Keratinocyte (primary cell): ENCODE data around the gene IDH3A. TPM values are rescaled to one million over a fixed set of nuclear protein-coding genes. Genes with fewer than 3 reads are reported as not detected.
A peak's percentile ranks its signal among the peaks of the same experiment; 100 is the strongest.

Source experiments
- DNase-seq: peaks from one replicate; pipeline ENCODE4 v3.0.0-alpha.2; 2011; ENCODE audit warnings: low read depth, missing footprints, low spot score
- FAIRE-seq: peaks from 2 replicates; lab custom pipeline; 2011; peaks lifted over from hg19 to GRCh38; lab: Jason Lieb, UNC
- H2AFZ ChIP-seq: 2 replicates; pipeline ENCODE4 v1.6.0; 2012; ENCODE audit warnings: low read length, control low read depth, inconsistent platforms; ENCODE audit not compliant: control insufficient read depth
- H3K27ac ChIP-seq: 2 replicates; pipeline ENCODE4 v1.5.1; 2011; ENCODE audit warnings: low read length; ENCODE audit not compliant: control insufficient read depth, insufficient read depth
- H3K27me3 ChIP-seq: 3 replicates; pipeline ENCODE4 v1.6.0; 2011; ENCODE audit warnings: low read length; ENCODE audit not compliant: control insufficient read depth, insufficient read depth; ENCODE audit errors: extremely low read depth
- H3K36me3 ChIP-seq, 2 experiments: 2 replicates in 1 of 2; 3 replicates in 1 of 2; pipeline ENCODE4 v1.5.1; 2011; ENCODE audit warnings: low read length in 2 of 2, mild to moderate bottlenecking in 1 of 2; ENCODE audit not compliant: control insufficient read depth in 2 of 2, insufficient read depth in 2 of 2; ENCODE audit errors: extremely low read depth in 1 of 2
- H3K4me1 ChIP-seq: 3 replicates; pipeline ENCODE4 v1.5.1; 2011; ENCODE audit warnings: low read length; ENCODE audit not compliant: control insufficient read depth, insufficient read depth; ENCODE audit errors: extremely low read depth
- H3K4me2 ChIP-seq: 3 replicates; pipeline ENCODE4 v1.6.0; 2011; ENCODE audit warnings: low read depth, low read length; ENCODE audit not compliant: control insufficient read depth, insufficient read depth; ENCODE audit errors: extremely low read depth
- H3K4me3 ChIP-seq, 3 experiments: fragments of 200-600 bp in 1 of 3; sonication (generic) in 1 of 3; 2 replicates in 2 of 3; 3 replicates in 1 of 3; pipeline ENCODE4 v1.5.1; 2011 to 2016; ENCODE audit warnings: low read length in 3 of 3, mild to moderate bottlenecking in 3 of 3, control low read depth in 2 of 3, inconsistent platforms in 1 of 3, low read depth in 1 of 3, mixed read lengths in 1 of 3, mixed run types in 1 of 3, moderate library complexity in 1 of 3; ENCODE audit not compliant: control insufficient read depth in 2 of 3, insufficient read depth in 2 of 3; ENCODE audit errors: extremely low read depth in 1 of 3
- H3K79me2 ChIP-seq: 2 replicates; pipeline ENCODE4 v1.6.0; 2012; ENCODE audit warnings: low read length; ENCODE audit not compliant: control insufficient read depth, insufficient read depth
- H3K9ac ChIP-seq: 3 replicates; pipeline ENCODE4 v1.6.0; 2011; ENCODE audit warnings: low read length; ENCODE audit not compliant: control insufficient read depth, insufficient read depth; ENCODE audit errors: extremely low read depth
- H3K9me1 ChIP-seq: 3 replicates; pipeline ENCODE4 v1.6.0; 2011; ENCODE audit warnings: low read length; ENCODE audit not compliant: control insufficient read depth, insufficient read depth; ENCODE audit errors: extremely low read depth
- H3K9me3 ChIP-seq: 2 replicates; pipeline ENCODE4 v1.5.1; 2012; ENCODE audit warnings: low read depth, low read length; ENCODE audit not compliant: control insufficient read depth
- H4K20me1 ChIP-seq: 3 replicates; pipeline ENCODE4 v1.6.0; 2011; ENCODE audit warnings: low read length; ENCODE audit not compliant: control insufficient read depth, insufficient read depth; ENCODE audit errors: extremely low read depth
- CTCF ChIP-seq, 3 experiments: IDR thresholded peaks in 1 of 3; conservative IDR thresholded peaks in 1 of 3; optimal IDR thresholded peaks in 1 of 3; 2 replicates in 2 of 3; 3 replicates in 1 of 3; pipeline versions ENCODE3 to v1.5.1; 2011; ENCODE audit warnings: low read length in 3 of 3, mild to moderate bottlenecking in 3 of 3, moderate library complexity in 2 of 3, control low read depth in 1 of 3, inconsistent platforms in 1 of 3; ENCODE audit not compliant: insufficient read depth in 2 of 3; ENCODE audit errors: extremely low read depth in 1 of 3
- EZH2 ChIP-seq: IDR thresholded peaks from one replicate; pipeline ENCODE4 v1.6.1; 2012; ENCODE audit warnings: inconsistent platforms, mild to moderate bottlenecking, low read length, moderate library complexity
- dilution Hi-C: fragments of 300-500 bp; cut with MboI; formaldehyde crosslinking; loops from one replicate; pipeline ENCODE4 v1.7.0; 2020; ENCODE audit warnings: low sequenced_read_pairs; ENCODE audit not compliant: extremely low pct_ligation_motif_present
- polyA plus RNA-seq, 5 experiments: library from polyadenylated mRNA; depleted of rRNA in 3 of 5; stranded (reverse) in 3 of 5; stranded (forward) in 1 of 5; unstranded in 1 of 5; fragments of >200 nt; gene quantifications; 1 replicate in 1 of 5; 2 replicates in 3 of 5; 3 replicates in 1 of 5; pipeline versions ENCODE4 v1.2.1 to v1.2.3, GENCODE V29; 2011 to 2012; ENCODE audit warnings: missing spikeins in 2 of 5, low read depth in 1 of 5, low replicate concordance in 1 of 5

IDH3A gene
- polyA plus RNA-seq, 1 donor (not counting 4 experiments of a cell fraction or from before 2014, with no cell fraction given) = 118 TPM

- Histone ChIP-seq H3K9me3 (no peaks in the 10 kb centered on the region), H3K4me2 (no peak overlapping the region), H3K4me1 (peaks cover 18% of the 10 kb centered on the region), H4K20me1 (no peaks in the 10 kb centered on the region), H3K36me3 (no peaks in the 10 kb centered on the region), H3K27ac (no peak overlapping the region), H3K4me3 (no peak overlapping the region), H3K9ac (no peak overlapping the region), H3K27me3 (peaks cover 8% of the 10 kb centered on the region), H3K79me2 (no peaks in the 10 kb centered on the region), H3K9me1 (peaks cover 2% of the 10 kb centered on the region), H2AFZ (no peak overlapping the region)
- dilution Hi-C loops = no loop called here
- FAIRE-seq (peak; percentile 29), DNase-seq (no peak)
- TF ChIP-seq CTCF (optimal IDR thresholded peaks at IDR 0.05 in 1 of 3, IDR thresholded peaks at IDR 0.05 in 1 of 3, conservative IDR thresholded peaks at IDR 0.05 in 1 of 3; ENCODE audit: extremely low read depth in 1 of 3, insufficient read depth in 2 of 3, low read length in 3 of 3) (no peak), EZH2 (no peak)
These were observed 67.3 kb downstream of the IDH3A start for GRCh38 chr15:78216276-78217104.

- no peak overlapping the region for H3K4me2 ChIP-seq
- TF ChIP-seq CTCF (optimal IDR thresholded peaks at IDR 0.05 in 1 of 3, IDR thresholded peaks at IDR 0.05 in 1 of 3, conservative IDR thresholded peaks at IDR 0.05 in 1 of 3; ENCODE audit: extremely low read depth in 1 of 3, insufficient read depth in 2 of 3, low read length in 3 of 3) (no peak), EZH2 (no peak)
- H3K27ac ChIP-seq = no peak overlapping the region
- peaks cover 2% of the 10 kb centered on the region for H3K9me1 ChIP-seq
- no peaks in the 10 kb centered on the region for H3K79me2 ChIP-seq
- H3K4me3 ChIP-seq = no peak overlapping the region
- dilution Hi-C loops = no loop called here
- H3K27me3 ChIP-seq = no peaks in the 10 kb centered on the region
- no peaks in the 10 kb centered on the region for H4K20me1 ChIP-seq
- H3K9ac ChIP-seq = no peak overlapping the region
- peaks cover 6% of the 10 kb centered on the region for H3K4me1 ChIP-seq
- FAIRE-seq (no peak), DNase-seq (no peak)
- no peaks in the 10 kb centered on the region for H3K36me3 ChIP-seq
- H3K9me3 ChIP-seq = no peaks in the 10 kb centered on the region
- H2AFZ ChIP-seq = no peak overlapping the region
These were observed 71.6 kb downstream of the IDH3A start for GRCh38 chr15:78220713-78221112.

Other genes starting within 250 kb of the IDH3A start
- 17.7 to 27.0 TPM (median 26.1 TPM) in 3 replicates for gene TBC1D2B, start 71.7 kb upstream of the IDH3A start, polyA plus RNA-seq
- not detected in 3 replicates for gene SH2D7, start 56.8 kb upstream of the IDH3A start, polyA plus RNA-seq
- 4.1 to 6.1 TPM (median 4.9 TPM) in 3 replicates for gene CIB2, start 17.9 kb upstream of the IDH3A start, polyA plus RNA-seq
- gene ACSBG1, start 85.2 kb downstream of the IDH3A start, polyA plus RNA-seq = 0.01 to 0.06 TPM in 2 of 3 replicates, not detected in the other
- gene DNAJA4, start 115.2 kb downstream of the IDH3A start, polyA plus RNA-seq = 4.1 to 5.7 TPM (median 4.6 TPM) in 3 replicates
- gene SKIC8, start 150.2 kb downstream of the IDH3A start, polyA plus RNA-seq = 84.5 to 101 TPM (median 86.5 TPM) in 3 replicates
- gene CRABP1, start 191.0 kb downstream of the IDH3A start, polyA plus RNA-seq = not detected in 3 replicates